Islet of Langerhans (tissue), 1 donor: ENCODE results near the gene TIMP2.
"Not testable (repeated sequence)": the region's sequence is repeated elsewhere in the genome, so short reads cannot be mapped to it uniquely, and the experiment has no call there.

ENCODE experiments used
- FAIRE-seq: peaks from one replicate; lab custom pipeline; 2011; peaks lifted over from hg19 to GRCh38; lab: Jason Lieb, UNC

The TIMP2 gene, protein sequence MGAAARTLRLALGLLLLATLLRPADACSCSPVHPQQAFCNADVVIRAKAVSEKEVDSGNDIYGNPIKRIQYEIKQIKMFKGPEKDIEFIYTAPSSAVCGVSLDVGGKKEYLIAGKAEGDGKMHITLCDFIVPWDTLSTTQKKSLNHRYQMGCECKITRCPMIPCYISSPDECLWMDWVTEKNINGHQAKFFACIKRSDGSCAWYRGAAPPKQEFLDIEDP

DNA sequence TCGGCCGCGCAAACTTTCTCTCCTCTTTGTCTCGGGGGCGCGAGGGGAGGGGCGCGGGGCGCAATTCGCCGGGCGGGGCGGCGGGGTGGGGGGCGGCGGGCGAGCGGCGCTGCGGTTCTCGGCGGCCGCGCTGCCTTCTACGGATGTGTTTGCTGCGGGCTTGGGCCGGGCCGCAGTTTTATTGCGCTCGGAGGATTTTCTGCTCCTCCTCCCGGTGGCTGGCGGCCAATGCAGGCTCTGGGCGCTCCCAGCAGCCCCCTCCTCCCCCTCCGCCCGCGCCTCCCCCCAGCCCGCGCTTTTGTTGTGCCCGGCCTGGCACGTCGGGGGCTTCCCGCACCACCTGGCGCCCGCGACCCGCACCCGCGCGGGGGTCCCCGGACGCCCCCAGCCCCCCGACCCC, at the start of gene TIMP2:
Gene TIMP2 (minus strand): TSS at position 154 of the 400 bp plus-strand sequence. CDS start 299 bp downstream, outside the sequence.
- FAIRE-seq, result no peak

DNA sequence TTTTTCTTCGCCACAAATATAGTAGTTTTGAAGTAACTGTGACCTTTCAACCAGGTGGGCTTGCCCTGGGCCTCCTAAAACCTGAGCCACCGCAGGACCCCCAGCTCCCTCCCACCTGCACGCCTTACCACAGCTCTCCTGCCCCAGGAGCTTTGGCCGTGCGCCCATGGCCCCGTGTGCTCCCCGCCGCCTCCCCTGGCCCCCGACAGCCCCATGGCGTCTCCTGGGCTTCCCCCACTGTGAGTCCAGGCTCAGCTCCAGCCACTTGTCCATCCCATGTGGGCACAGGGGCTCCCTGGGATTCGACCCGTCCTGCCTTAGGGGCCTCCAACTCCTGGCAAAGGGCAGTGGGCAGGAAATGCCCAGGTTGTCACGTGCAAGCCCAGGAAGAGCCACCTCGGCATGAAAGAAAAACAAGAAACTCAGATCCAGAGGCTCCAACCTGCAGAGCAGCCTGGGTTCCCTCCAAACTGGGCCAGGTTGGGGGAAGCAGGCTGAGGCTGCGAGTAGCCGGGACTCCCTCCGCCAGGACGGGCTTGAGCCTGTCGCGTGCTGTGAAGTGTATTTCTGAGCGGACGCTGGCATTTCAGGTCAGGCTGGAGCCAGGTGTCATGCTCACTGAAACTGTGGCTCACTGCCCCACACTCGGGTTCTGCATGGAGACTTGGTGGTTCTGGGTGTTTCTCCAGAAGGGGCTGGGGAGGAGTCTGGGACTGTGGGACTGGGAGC, 48.8 kb upstream of the TIMP2 start:
- FAIRE-seq, result no peak

DNA sequence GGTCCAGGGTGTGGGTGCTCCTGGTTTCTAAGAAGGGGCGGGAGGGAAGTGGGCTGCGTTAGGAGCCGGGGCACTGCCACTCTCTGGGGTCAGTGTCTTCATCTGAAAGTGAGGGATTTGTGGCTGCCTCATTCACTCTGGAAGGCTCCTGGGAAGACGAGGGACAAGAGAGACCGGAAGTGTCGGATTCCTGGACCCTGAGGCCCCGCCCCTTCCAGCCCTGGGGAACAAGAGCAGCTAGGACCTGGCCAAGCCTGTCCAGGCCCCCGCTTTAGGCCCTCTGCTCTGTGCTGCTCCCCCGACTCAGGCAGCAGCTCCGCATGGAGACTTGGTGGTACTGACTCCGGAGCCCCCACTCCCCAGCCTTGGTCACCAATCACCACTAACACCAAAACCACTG, 48.0 kb upstream of the TIMP2 start:
- FAIRE-seq, result no peak

DNA sequence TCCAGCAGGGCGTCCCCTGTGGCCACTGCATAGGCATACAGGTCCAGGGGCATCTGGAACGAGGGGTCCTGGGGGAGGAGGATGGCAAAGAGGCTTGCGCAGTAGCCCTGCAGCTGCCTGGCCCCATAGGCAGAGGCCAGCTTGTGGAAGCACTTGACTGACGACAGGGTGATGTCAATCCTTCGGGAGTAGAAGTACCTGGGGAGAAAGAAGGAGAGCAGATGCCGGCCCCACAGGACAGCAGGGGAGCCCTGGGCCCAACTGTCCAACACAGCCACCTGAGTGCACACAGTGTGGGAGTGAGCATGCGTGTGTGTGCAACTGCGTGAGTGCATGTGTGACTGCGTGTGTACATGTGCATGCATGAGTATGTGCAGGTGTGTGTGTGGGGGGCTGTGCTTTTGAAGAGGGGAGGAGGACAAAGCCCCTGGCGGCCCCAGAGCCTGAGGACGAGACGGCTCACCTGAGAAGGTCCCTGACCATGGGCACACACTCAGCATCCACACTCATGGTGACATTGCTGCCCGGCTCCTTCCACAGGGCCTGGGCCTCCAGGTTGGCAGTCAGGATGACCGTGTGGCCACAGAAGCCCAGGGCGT, 47.4 kb upstream of the TIMP2 start:
- FAIRE-seq, result no peak

DNA sequence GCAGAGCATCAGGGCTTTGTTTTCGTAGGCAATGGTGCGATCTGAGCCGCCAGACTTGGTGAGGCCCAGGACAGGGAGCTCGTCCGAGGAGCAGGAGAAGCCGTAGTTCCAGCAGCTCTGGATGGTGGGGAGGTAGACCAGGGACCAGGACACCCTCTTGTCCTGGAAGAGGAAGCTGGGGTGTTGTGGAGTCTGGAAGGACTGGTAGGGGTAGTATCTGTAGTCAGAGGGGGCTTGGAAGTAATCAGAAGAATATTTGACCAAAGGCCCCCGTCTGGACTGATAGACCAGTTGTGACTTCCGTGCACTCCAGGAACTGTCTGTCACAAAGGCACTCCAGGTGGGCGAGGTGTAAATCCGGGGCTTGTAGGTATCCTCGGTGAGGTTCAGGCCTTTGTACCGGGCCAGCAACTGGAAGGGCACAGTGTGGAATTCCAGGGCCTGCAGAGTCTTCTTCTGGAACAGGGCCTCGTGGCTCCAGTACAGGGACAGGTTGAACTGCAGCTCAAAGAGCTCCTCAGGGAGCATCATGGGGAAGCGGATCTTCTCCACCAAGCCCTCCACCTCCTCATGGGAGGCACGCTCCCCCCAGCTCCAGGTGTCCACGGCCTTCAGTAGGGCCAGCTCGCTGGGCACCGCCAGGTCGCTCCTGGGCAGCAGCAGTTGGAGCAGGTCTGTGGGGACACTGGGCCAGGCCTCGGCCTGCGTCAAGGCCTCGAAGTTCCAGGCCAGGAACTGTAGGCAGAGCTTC, 46.7 kb upstream of the TIMP2 start:
- FAIRE-seq, result no peak

DNA sequence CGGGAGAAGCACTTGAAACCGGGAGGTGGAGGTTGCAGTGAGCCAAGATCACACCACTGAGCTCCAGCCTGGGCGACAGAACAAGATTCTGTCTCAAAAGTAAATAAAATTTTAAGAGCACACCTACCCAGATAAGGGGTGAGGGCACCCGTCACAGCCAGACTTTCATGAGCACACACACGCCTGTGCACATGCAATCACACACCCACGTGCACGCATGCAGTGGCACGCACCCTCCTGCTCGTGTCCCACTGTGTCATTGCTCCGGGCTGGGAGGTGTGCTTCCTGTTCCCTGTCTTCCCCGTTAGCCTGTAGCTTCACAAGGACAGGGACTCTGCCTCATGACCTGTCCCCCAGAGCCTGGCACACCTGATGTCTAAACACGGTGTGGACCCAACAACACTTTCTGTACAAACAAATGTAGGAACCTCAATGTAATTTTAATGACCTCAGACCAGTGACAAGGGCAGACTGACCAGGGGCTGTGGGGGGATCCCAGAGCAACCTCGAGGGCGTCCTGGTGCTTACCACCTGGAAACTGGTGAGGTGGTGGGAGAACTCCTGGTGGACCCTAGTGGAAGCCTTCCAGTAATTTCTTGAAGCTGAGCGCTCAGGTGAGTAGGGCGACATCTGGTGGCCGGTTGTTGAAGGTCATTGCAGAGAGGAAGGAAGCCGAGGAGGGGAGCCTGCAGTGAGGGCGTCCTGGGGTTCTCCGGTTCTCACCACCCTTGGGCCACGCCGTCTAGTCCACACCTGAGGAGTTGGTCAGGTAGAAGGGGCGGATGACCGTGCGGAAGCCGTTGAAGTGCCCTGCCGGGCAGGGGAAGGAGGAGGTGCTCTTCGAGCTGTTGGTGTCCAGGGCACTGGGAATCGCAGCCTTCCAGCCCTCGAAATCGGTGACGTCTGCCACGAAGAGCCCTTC, 45.9 kb upstream of the TIMP2 start:
- no peak for FAIRE-seq

DNA sequence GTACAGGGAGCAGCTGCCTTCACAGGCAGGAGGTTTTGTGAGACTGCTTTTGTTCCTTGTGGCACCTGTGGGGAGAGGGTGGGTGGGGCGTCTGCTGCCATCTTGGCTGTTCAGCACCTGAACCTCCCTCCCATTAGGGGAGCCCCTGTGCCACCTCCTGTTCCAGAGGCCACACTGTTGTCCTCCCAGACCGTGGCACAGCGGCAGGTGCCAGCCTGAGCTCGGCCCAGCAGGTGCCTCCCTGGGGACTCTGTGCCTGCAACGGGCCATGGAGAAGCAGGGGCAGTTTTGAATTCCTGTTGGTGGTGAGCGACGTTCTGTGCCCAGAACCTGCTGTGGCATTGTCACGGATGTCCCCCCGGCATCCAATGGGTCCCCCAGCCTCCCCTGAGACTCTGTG, 44.7 kb upstream of the TIMP2 start:
- no peak for FAIRE-seq

DNA sequence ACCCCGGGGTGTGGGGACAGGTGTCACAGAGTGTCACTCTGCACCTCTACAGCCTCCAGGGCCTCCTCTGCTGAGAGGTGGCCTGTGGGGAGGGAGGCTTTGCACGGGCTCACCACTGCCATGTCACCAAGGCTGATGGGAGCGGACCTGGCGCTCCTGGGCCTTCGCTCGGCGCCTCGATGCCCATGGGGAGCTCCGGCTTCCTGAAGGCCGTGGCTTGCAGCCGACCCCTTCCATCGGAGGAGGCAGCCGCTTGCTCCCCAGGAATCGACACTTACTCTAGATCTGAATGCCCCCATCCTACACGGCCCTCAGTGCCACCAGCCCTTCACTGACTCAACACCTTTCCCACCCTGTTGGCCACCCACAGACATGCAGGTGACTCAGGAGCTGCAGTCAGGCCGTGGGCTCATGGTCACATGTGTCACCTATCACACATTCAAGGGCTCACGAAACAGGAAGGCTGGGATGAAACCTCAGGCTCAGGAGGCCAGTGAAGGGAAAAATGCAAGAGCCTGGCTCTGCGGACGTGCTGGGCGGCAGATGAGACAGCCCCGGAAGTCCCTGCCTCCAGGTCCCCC, 42.7 kb upstream of the TIMP2 start:
- no peak for FAIRE-seq

DNA sequence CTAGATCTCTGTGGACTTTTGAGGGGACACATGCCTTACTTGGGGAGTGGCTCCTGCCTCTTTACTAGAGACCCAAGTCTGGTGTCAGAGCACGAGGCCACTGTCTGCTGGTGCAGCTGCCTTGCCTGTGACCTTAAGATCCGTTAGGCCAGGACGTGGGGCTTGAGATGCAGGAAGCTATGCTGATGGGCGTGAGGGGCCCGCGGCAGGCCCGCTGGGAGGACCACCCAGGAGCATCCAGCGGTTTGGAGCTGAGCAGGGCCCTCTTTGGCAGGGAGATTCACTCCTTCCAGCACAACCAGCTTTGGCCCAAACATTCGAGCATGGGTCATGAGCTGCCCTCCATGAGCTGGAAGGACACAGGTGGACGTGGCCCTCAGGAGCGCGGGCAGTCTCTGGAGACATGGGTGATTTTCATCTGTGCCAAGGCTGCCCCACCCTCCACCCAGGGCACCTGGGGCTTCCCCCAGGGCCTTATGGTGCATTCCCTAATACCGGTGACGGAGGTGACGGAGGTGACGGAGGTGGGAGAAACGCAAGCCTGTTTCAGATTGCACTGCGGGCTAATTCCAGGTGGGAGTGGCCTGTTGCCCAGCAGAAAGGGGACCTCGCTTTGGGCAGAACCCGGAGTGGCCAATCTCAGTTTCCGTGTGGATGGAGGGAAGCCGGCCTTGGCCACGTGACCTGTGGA, 41.9 kb upstream of the TIMP2 start:
- FAIRE-seq, result no peak

DNA sequence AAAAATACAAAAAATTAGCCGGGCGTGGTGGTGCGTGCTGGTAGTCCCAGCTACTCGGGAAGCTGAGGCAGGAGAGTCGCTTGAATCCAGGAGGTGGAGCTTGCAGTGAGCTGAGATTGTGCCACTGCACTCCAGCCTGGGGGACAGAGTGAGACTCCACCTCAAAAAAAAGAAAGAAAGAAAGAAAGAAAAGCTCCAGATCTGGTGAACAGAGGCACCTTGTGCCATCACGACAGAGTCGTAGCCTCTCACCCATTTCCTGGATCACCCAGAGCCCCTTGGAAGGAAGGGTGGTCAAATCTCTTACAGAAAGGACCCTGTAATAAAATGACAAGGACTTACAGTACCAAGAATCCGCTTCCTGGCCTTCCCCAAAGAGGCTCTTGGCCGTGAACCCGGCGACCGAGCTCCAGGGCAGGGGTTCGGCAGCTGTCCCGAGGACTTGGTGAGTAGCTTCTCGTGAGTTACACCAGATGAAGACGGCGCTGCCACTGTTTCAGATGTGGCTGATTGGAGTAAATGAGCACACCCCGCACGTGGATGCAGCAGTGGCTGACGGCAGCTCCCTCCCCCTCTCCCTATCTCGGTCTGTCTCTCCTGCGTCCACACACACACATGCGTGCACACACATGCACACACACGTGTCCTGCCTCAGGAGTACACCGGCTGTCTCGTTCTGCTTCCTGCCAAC, 41.1 kb upstream of the TIMP2 start:
- no peak for FAIRE-seq

DNA sequence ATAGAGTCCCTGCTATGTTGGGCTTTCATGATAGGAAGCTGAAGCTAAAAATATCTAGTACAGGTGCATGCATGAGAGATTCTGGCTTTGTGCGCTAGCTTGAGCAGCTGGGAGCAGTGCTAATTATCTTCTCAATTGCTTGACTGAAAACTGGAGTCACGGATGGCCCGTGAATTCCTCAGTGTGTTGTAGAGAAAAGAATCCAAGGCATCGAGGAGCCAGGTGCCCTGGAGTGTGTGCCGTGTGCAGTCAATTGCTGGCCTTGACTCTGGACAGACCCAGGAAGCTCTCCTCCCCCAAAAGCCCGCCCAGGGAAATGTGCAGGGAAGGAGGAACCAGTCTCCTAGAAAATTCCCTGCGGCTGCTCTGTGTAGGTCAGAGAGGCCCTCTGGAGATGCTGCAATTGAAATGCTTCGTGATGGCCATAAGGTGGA, 40.3 kb upstream of the TIMP2 start:
- no peak for FAIRE-seq

DNA sequence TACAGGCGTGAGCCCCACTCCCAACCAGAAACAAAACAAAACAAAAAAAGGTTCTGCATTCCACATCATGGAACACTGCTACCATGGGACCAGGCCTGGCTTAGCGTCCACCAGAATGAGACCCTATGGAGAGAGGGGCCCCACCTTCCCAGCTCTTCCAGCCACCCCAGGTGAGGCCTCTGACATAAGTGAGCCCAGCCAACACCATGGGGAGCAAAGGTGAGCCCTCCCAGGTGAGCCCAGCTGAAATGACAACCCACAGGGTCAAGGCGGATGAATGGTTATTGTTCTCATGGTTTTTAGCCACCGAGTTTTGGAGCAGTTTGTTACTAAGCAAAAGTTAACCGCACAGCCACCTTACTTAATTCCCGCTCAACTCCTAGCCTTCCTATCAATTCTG, 38.2 kb upstream of the TIMP2 start:
- FAIRE-seq, result no peak

DNA sequence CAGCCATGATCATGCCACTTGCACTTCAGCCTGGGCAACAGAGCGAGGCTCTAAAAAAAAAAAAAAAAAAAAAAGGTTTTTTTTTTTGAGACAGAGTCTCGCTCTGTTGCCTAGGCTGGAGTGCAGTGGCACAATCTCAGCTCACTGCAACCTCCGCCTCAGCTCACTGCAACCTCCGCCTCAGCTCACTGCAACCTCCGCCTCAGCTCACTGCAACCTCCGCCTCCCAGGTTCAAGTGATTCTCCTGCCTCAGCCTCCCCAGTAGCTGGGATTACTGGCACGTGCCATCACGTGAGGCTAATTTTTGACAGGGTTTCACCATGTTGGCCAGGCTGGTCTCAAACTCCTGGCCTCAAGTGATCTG, 37.8 kb upstream of the TIMP2 start:
- FAIRE-seq, result not testable (repeated sequence)

DNA sequence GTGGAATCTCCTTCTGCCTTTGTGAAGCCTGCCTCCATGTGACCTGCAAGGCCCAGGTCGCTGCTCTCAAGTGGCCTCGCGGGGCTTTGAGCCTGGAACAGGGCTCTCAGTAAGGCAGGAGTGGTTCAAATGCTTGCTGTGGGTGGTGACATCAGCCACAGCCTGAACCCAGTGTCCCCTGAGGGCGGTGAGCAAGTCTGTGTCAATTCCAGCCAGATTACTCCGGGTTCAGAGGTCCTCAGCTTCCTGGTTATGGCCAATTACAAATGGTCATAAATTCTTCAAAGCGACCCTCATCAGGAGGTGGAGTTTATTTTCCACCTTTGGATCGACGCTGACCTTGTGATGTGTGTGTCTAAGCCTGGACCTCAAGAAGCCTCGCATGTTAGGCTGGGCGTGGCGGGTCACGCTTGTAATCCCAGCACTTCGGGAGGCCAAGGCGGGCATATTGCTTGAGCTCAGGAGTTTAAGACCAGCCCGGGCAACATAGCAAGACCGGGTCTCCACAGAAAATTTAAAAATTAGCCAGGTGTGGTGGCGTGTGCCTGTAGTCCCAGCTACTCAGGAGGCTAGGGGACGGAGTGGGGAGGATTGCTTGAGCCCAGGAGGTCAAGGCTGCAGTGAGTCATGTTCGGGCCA, 37.3 kb upstream of the TIMP2 start:
- no peak for FAIRE-seq

DNA sequence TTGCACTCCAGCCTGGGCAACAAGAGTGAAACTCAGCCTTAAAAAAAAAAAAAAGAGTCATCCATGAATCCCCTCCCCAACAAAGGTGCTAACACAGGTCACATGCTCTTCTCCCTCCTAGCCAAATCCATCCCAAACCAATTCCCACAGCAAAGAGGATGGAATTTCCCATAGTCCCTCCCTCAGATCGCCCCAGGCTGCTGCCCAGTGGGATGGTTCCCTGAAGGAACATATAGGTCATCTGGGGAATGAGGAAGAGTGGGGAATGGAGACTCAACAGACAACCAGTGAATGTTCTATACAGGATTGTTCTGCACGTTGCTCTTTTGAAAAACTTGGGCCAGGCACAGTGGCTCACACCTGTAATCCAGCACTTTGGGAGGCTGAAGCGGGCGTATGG, 36.4 kb upstream of the TIMP2 start:
- FAIRE-seq, result no peak

DNA sequence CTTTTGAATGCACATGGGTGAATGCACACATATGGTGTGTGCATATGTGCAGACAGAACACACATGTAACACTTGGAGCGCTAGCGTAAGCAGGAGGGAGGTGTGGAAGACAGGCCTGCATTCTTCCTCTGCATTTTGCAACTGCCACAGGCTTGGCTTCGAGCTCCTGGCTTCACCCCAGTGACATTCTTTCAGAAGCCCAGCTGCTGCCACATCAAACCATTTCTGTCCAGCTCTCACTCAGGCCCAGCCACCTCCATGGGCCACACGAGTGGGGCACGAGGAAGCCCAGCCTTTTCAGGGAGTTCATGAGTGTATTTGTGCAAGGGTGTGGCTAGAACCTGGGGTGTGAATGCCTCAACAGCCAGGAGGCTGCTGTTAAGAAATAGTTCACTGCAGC, 35.7 kb upstream of the TIMP2 start:
- no peak for FAIRE-seq

DNA sequence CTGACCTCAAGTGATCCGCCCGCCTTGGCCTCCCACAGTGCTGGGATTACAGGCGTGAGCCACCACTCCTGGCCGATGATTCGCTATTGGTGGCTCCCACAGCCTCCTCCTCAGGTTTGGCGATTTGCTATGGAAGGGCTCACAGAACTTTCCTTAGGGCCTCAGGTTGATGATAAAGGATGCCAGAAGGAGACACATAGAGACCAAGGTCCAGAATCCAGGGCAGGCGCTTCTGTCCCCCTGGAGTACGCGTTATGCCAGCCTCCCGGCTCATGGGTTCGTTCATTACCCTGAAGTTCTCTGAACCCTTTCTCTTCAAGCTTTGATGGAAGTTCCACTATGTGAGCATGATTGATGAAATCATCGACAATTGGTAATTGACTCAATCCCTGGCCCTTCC, 34.6 kb upstream of the TIMP2 start:
- no peak for FAIRE-seq

DNA sequence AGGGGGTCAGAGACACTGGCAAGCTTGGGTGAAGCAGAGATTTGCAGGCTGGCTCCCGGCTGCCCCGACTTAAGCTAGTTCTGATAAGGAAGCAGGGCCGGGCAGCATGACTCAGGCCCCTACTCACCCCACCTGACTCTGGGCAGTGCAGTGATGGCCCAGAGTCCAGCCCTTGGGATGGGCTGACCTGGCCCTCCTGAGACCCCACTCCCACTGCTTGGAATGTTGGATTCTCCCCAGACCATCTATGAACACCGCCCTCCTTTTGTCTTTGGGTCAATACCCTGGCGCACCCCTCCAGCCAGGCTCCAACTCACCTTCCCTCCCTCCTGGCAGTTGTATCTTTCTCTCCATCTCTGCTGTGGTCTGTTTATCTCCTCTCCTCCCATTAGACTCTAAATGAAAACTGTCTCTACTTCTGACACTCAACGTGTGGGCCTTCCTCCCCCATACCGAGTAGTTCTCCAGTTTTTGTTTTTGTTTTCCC, 33.5 kb upstream of the TIMP2 start:
- no peak for FAIRE-seq

DNA sequence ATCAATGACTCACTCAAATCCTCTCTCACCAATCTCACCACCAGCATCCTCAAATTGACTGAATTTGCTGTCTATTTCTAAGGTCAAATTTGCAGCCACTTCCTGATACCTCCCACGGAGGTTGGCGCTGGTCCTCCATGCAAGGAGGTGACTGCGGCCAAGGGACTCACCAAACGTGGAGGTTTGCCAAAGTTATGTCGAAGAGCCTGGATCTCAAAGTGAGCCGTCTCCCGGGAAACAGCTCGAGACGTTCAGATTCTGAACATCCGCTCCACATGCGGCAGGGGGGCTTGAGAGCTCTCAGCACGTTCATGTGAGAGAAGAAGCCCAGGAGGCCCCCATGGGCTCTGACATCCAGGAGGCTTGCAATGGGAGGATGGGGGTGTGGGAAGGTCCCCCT, 31.9 kb upstream of the TIMP2 start:
- no peak for FAIRE-seq

DNA sequence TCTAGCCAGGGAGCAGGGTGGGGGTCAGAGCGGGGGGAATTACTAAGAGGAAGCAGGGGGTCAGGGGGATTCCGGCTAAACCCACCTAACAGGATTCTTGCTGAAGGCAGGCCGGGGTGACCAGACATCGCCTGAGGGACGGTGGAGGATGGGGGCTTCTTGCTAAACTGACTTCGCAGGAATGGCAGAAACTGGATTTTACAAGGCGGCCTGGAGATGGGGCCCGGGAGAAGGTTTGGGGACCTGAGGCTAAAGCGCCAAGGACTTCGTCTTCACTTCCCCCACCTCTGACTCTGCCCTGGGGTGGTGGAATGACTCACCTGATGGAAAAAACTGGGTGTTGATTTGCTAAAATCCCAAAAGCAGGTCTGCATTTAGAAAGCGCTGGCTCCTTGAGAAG, 31.1 kb upstream of the TIMP2 start:
- FAIRE-seq, result no peak
